GM23338 (cell line): ENCODE measurements around the gene RPGRIP1L.
"Not testable (repeated sequence)": the region's sequence is repeated elsewhere in the genome, so short reads cannot be mapped to it uniquely, and the experiment has no call there.

Experiments used
- EZH2 ChIP-seq: fragments of 200-600 bp; sonication (generic); IDR thresholded peaks from one replicate; pipeline ENCODE4 v1.8.0; 2017; ENCODE audit warnings: antibody characterized with exemption, mild to moderate bottlenecking, low read depth; ENCODE audit not compliant: unreplicated experiment
- TF ChIP-seq, protein P1 (sequence below), 2 experiments: fragments of 200-600 bp in 1 of 2; sonication (generic) in 1 of 2; conservative IDR thresholded peaks; 2 replicates each; pipeline versions ENCODE4 v1.5.1 to v1.6.1; 2016 to 2017; ENCODE audit warnings: antibody characterized with exemption in 2 of 2, low read depth in 2 of 2, mild to moderate bottlenecking in 2 of 2, moderate library complexity in 1 of 2
- TF ChIP-seq, protein P2 (sequence below): IDR thresholded peaks from one replicate; pipeline ENCODE4 v1.6.1; 2018; ENCODE audit warnings: antibody characterized with exemption; ENCODE audit not compliant: unreplicated experiment

GRCh38 chr16:53685334-53685733, 18.3 kb downstream of the RPGRIP1L start:
- not testable (repeated sequence) for TF ChIP-seq EZH2
- TF ChIP-seq, protein P1, sequence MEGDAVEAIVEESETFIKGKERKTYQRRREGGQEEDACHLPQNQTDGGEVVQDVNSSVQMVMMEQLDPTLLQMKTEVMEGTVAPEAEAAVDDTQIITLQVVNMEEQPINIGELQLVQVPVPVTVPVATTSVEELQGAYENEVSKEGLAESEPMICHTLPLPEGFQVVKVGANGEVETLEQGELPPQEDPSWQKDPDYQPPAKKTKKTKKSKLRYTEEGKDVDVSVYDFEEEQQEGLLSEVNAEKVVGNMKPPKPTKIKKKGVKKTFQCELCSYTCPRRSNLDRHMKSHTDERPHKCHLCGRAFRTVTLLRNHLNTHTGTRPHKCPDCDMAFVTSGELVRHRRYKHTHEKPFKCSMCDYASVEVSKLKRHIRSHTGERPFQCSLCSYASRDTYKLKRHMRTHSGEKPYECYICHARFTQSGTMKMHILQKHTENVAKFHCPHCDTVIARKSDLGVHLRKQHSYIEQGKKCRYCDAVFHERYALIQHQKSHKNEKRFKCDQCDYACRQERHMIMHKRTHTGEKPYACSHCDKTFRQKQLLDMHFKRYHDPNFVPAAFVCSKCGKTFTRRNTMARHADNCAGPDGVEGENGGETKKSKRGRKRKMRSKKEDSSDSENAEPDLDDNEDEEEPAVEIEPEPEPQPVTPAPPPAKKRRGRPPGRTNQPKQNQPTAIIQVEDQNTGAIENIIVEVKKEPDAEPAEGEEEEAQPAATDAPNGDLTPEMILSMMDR (conservative IDR thresholded peaks at IDR 0.05; ENCODE audit: low read depth in 2 of 2) = not testable (repeated sequence)
- TF ChIP-seq, protein P2, sequence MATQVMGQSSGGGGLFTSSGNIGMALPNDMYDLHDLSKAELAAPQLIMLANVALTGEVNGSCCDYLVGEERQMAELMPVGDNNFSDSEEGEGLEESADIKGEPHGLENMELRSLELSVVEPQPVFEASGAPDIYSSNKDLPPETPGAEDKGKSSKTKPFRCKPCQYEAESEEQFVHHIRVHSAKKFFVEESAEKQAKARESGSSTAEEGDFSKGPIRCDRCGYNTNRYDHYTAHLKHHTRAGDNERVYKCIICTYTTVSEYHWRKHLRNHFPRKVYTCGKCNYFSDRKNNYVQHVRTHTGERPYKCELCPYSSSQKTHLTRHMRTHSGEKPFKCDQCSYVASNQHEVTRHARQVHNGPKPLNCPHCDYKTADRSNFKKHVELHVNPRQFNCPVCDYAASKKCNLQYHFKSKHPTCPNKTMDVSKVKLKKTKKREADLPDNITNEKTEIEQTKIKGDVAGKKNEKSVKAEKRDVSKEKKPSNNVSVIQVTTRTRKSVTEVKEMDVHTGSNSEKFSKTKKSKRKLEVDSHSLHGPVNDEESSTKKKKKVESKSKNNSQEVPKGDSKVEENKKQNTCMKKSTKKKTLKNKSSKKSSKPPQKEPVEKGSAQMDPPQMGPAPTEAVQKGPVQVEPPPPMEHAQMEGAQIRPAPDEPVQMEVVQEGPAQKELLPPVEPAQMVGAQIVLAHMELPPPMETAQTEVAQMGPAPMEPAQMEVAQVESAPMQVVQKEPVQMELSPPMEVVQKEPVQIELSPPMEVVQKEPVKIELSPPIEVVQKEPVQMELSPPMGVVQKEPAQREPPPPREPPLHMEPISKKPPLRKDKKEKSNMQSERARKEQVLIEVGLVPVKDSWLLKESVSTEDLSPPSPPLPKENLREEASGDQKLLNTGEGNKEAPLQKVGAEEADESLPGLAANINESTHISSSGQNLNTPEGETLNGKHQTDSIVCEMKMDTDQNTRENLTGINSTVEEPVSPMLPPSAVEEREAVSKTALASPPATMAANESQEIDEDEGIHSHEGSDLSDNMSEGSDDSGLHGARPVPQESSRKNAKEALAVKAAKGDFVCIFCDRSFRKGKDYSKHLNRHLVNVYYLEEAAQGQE = not testable (repeated sequence)
